Lung microvascular endothelial cell (primary cell): ENCODE data around the gene CITED1. TPM values are rescaled to one million over a fixed set of nuclear protein-coding genes. Genes with fewer than 3 reads are reported as not detected.
"Not testable (repeated sequence)": the region's sequence is repeated elsewhere in the genome, so short reads cannot be mapped to it uniquely, and the experiment has no call there.

Experiments used
- DNase-seq, 2 donors: peaks; one replicate each; pipeline versions ENCODE4 v3.0.0 to v3.0.0-alpha.2; 2010; ENCODE audit warnings: low read depth in 2 of 2
- total RNA-seq: library from RNA; depleted of rRNA; stranded (reverse); fragments of >200 nt; gene quantifications from 2 replicates; pipeline ENCODE4 v1.2.1, GENCODE V29; 2014

Gene CITED1, protein sequence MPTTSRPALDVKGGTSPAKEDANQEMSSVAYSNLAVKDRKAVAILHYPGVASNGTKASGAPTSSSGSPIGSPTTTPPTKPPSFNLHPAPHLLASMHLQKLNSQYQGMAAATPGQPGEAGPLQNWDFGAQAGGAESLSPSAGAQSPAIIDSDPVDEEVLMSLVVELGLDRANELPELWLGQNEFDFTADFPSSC
- under 0.01 TPM in 1 of 2 replicates, not detected in the other for total RNA-seq

DNA sequence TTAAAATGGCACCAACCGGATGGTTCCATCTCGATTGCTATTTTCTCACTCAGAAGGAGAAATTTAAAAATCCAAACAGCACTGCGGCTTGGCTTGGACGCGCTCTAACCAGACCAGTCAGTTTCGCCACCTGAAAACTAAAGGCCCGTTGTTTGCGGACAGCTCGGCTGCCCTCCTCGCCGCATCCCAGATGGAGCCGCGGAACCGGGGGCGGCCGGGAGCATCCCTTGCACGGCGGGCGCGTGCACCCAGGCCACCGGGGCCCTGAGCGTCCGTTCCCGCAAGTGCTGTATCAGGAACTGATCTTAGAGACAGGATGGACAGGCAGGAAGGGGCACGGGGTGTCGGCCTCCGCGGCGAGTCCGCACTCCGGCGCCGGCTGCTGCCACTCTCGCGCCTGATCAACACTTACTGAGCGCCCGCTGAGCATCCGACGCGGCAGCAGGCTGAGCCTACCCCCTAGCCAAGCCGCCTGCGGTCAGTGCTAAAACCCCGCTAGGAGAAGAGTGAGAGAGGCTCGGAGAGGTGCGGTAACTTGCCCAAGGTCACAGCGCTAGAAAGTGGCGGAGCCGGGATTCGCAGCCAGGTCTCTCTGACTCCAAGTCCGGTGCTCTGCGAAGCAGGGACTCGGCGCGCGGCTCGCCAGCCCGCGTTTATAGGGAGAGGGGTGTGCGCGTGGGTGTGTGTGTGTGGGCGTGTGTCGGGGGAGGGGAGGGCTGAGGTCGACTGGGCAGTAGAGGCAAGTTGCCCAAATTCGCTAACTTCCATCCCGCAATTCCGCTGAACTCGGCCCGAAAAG lies at the start of gene CITED1:
TSS of gene CITED1 (minus strand) at position 629 of the 799 bp plus-strand sequence. CDS start 3,045 bp downstream, outside the sequence.
- DNase-seq, result peak in 1 of 2 donors; percentile 8

DNA sequence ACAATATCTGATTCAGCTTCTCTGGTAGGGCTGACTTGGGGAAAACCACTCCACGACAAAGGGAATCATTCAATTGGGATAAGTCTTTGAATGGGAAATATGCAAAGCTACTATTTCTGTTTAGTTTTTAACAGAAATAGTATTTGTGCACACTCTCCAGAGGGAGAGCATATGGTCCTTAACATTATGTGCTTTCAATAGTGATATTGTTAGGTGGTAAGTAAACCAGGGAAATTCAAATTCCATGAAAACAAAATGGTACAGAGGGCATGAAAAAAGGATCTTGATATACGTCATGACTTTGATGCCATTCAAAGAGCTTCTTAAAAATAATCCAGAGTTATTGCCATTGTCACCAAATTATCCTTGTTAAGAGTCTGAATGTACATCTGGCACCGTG lies 47.1 kb upstream of the CITED1 start:
- no peak for DNase-seq

DNA sequence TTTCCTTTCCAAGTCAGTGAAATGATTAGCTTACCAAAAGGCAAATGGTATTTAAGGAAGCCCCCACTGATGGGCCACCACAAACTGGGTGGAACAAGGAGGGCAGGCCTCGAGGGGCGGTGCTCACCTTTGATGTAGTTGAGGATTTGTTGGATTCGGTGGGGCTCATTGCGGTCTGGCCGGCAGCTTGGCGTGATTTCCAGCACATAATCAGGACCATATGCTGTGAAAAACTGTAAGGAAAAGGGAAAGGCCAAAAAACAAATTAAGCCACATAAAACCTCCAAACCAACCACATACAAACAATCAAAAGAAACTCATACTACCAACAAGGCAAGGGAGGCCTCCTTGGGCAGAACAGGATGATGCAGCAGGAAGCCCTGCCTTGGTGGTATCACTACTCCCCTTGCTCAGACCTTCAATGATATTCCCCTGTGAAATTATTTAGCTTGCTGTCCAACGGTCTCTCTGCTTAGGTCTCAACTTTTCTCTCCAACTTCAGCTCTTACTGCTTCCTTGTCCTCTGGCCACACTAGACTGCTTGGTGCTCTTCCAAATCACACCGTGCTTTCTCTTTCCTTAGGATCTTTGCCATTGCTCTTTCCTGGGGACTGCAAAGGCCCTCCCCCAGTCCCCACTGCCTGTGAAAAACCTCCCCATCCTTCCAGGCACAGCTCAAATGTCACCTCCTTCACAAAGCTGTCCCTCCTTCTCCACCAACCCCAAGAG lies 46.1 kb upstream of the CITED1 start:
- DNase-seq, result no peak

DNA sequence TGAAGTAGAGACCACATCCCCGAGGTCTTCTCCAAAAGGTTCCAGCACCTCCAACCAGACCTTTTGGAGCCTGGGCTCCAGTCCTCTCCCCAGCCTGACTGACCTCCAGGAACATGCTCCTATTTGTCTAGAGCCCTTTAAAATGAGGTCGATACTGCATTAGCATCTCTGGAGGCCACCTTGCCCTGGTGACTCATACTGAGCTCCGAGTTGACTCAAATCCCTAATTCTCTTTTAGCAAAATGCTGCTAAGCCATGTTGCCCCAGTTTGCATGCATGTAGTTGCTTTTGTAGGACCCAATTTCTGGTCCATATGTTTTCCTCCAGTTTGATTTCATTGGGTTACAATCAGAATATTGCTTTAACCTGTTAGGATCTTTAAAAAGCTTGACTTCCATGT lies 43.5 kb upstream of the CITED1 start:
- no peak for DNase-seq

DNA sequence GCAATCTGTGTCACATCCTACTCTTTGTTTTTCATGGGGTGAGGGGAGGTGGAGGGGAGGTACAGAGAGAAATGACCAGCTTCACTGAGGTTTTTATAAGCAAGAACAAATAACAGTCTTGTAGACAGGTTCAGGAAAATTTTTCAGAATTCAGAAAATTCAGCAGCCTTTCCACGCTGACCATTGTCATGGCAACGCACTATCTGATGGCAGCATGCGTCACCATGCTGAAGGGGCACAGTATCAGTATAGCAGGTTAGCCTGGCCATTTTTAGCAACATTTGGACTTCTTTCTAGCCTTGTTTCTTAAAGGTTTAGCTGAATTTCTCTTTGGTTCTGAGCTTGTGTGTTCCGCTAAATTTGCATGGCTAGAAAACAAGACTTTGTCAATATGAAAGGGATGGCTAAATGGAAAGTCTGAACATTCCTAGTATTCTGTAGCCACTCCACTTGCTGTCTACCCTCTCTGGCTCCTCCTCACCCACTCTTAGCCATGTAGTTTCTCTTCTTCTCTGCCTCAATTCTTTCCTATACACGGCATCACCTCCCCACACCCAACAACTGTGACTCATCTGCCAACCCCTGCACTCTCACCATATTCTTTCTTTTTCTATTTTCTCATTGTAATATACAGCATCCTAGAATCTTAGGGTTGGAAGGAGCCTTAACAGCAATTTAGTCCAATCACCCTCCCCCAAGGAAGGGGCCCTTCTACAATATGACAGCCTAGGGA lies 42.7 kb upstream of the CITED1 start:
- DNase-seq, result no peak

DNA sequence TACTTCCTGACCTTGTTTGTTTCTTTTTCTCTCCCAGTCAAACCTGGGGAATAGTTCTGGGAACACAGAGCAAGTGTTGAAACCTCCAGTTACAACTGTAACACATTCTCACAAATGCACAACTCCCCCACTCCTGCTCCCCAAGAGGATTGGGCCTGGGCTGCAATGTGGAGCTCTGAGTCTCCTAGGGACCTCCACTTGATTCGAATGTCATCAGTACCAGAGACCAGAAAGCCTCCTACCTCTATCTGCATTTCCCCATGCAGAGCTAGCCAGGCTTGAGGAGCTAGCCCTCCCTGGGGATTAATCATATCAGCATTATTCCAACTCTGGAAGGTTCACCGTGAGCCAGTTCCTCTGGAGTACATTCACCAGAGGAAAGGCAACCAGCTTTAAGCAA lies 41.7 kb upstream of the CITED1 start:
- no peak for DNase-seq

DNA sequence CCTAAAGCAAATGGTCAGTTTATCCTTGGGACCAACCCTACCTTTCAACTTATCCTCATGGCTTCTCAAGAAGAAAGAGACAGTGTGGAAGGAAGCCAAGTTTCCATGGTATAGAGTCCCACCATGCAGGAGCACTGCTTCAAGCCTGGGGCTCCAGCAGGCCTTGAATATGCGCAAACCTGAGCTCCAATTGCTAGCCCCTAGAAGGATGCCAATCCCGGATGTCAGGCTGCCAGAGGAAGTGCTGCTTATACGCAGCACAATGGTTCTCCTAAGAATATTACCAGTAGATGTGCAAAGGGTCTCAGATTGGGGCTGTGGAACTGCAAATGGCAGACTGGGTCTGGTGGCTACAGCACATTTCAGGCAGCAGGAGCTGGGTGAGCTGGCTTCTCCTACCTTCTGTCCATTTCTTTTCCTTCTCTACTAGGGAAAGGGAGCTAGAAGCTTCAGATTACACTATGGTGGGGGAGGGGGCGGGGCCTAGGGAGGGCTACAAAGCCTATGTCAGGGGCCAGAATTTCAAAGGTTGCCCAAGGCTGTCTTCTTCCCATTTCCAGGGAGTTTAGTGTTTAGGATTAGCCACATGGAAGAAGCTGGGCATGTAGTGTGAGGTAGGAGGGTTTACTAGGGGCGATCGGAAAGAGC lies 40.7 kb upstream of the CITED1 start:
- DNase-seq, result no peak

DNA sequence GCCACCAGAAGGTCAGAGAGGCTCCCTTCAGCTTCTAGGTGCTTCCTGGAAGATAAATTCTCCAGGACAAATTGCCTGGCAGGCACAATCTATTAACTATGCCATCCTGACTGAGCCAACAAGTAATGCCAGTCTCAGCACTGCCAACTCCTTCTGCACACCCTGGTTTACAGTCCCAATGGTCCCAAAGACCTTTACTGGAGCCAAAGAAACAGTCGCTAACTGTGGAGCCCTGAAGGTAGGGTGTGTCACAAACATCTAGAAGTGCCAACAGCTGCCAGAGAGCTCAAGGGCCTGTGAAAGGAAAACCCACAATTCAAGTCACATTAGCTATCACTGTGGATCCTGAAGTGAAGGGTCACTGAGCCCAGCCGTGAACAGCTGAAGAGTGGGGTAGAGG lies 34.9 kb upstream of the CITED1 start:
- DNase-seq, result no peak

DNA sequence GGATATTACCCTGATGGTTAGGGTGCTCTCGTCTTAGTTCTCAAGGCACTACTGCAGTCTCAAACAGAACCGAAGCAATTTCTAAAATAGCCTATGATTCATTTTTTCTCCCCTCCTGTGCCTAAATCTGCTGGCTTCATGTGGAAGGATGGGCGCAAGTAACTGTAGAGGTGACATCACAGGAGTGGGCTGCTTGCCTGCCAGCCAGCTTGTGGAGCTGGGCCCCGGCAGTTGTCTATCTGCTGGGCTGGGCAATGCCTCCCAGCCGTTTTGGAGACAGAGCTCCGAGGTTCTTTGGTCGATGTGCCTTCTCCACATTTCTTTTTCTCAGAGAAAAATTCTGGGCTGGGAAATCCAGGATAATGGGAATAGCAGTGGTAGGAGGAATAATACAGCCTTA lies 34.3 kb upstream of the CITED1 start:
- no peak for DNase-seq

DNA sequence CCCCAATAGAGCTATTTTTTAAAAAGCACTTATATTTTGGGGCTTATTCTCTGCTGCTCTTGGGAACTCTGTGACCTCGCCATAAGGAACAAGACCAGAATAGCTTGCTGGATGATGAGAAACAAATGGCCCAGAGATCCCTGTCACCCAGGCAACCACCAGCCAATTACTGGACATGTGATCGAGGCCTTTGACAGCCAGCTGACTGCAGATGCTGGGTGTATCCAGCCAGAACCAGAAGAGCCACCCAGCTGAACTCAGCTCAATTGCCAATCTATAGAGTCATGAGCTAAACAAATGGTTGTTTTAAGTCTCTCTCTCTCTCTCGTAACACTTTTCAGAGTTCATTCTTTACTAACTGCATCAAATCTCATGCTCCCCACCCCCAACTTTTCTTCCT lies 24.4 kb upstream of the CITED1 start:
- no peak for DNase-seq

DNA sequence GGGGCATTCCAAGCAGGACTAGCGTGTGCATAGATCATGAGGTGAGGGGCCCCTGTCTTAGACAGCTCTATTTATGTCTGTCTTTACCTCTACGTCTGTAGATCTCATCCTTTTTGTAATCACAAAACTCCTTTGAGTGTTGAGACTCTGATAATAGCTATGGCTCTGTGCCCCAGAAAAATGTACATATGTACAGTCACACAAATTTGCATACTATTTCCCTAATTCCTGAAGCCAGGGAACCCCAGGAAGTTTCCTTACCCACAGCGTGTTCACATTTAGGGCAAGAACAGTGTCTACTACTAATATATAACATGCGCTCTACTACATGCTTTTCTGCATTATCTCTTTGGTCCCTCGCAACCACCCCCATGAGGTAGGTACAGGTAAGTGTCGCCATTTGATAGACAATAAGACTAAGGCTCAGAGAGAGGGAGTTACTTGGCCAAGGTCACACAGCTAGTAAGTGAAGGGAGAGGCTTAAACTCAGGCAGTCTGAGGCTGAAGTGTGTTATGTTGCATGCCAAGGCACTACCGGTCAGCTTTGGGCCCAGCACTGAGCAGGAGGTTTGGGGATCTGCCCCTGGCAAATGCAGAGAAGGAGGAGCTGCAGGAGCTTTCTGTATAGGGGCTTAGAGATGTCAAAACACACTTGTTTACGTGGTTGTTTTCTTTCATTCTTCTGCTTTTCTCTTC lies 21.0 kb upstream of the CITED1 start:
- DNase-seq, result no peak

DNA sequence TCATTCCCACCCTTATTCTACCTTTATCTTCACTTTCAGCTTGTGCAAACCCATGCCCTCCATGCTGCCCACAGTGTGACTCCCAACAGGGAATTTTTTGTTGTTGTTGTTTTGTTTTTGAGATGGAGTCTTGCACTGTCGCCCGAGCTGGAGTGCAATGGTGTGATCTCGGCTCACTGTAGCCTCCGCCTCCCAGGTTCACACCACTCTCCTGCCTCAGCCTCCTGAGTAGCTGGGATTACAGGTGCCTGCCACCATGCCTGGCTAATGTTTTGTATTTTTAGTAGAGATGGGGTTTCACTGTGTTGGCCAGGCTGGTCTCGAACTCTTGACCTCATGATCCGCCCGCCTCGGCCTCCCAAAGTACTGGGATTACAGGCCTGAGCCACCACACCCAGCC lies 13.9 kb upstream of the CITED1 start:
- not testable (repeated sequence) for DNase-seq

DNA sequence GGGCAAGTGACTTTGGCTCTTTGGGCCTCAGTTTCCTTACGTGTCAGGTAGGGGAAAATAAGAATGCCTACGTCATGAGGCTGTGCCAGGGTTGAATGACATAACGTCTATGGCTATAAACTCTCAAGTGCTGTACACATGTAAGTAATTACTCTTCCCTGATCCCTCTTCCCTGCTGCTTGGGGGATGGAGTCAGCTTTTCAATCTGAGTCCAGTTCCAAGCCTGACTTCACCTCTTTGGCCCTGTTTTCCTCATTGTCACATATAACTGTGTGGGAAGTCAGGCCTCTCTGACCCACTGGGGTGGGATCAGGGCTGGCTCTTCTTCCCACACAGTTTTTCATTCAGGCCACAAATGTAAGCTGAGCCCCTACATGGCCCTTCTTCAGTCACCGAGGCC lies 11.4 kb upstream of the CITED1 start:
- no peak for DNase-seq

DNA sequence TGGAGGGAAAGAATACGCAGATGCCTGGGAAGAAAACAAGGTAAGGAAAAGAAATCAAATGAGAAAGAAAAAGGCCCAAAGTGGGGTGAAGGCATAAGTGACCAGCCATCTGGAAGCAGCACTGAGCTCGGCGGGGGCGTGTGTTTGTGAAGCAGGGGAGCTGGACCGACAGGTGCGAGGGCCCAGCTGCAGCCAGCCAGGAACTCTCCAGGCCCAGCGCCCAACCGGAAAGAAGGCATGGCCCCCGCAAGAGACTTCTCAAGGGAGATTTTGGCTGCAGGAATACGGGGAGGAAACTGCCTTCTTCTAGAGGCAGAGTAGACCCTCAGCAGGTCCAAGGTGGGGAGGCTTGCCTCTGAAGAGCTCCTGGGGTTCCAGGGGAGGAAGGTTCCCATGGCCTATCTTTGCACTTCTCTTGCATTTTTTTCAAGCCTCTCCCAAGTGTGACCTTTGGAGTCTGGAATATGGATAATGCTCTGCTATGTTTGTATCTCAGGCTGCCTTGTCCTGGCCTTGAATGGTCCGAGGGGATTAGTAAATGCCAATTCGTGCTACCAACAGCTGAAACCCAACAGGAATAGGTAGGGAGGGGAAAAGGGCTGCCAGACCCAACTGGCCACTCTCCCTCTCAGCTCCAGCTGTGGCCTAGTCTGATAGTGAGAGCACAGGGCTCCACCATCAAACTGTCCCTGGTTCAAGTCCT lies 10.8 kb upstream of the CITED1 start:
- no peak for DNase-seq

DNA sequence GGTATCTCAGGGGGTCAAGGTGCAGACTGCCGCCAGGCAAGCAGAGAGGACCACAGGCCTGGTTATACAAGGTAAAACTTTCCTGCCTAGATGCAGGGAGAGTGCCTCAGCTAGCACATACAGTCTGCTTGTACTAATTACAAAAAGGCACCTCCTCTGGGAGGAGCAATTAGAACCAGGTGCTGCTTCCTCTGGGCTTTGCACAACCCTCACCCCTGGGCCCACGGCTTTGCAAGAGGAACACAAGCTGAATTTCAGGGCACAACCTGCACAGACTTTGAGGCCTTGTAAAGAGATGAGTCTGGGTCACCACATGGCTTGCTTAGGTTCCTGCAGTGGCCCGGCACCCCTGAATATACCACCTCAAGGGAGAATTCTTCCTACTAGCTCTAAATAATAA lies 9.2 kb upstream of the CITED1 start:
- no peak for DNase-seq

DNA sequence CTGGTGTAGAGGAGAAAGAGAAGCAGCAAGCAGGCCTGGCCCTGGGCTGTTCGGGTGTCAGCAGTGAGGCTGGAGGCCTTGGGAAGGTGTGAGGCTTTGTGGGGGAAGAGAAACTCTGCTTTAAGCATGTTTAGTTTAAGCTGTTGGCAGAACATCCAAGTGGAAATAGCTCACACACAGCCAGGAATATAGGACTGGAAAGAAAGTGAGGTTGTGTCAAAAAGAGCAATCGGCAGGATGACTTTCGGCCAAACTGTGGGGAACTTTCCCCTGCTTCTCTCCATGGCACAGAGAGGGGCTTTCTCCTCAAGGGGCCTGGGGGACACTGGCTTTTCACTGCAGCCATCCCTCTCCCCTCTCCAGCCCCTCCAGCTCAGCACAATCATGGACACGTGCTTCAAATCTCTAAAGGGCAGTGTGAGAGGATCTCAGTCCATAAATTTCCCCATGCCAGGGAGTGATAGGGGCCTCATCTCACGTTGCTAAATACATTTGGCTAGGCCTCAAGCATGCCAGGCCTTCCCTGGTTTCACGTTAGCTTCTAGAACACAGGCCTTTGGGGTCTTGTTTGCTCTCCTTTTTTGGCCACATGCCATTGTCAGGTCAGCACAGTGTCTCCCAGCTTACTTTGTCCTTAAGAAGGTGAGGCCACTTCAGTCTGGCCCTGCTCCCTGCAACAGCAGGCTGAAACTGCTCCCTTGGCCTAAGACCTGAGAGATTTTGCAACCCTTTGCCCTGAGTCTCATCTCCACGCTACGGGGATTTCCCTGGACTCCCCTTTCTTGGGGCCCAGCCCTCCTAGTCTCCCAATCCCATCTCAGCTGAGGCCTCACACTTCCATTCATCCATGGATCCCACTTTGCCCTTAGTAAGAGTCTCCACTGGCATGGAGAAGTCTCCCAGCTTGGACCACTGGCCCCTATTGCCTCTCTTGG lies 8.3 kb upstream of the CITED1 start:
- DNase-seq, result no peak

DNA sequence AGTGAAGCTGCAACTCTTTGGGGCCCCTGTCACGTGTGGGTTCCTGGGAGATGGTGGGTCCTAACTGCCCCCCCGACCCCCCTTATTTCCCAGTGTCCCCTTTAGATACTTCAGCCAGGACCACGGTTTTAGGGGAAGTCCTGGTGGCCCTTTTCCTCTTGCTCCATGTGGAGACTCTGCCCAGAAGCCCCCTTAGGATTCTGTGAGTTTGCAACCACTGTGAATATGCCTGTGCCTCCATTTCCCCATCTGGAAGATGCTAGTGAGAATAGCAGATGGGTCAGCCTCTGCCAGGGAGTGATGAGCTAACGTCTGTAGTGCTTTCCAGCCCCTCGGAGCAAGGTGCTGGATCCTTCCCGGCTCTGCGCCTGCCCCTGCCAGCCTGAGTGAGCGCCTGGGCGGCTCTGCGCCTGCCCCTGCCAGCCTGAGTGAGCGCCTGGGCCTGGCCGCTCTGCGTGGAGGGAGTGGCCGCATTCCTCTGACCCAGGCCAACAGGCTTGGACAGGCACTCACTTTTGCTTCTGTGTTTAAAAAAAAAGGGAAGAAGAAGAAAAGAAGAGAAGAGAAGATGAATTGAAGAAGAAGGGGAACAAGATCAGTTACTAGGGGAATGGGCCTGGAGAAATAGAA lies 6.7 kb upstream of the CITED1 start:
- no peak for DNase-seq

DNA sequence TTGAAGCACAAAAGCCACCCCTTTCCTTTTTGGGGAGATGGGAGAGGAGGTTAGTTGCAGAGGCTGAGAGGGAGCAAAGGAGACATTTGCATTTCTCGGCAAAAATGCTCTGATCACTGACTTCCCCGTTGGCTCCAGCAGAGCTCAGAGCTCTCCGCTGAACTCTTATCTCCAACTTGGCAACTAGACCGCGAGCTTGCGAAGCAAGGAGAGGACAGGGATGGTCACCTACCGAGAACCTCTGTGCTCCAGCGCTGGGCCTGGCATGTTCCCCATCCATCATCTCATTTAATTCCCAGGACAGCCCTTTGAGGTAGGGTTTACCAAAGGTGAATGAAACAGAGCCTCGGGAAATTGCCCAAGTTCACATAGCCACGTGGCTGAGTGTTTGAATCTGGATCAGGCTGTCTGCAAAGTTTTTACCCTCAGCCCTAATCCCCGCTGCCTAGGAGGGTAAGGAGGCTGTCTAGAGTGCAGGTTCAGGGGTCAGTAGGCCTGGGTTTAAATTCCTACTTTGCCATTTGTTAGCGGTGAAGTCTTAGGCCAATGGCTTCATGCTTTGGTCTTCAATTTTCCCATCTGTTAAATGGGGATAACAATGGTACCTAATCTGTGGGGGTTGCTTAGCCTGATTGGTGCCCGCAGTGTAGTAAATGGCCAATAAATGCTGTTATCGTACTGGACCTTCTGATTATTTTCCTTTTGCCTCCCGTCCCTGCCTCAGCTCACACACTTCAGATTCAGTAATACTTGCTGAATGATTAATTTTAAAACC lies 3.8 kb upstream of the CITED1 start:
- no peak for DNase-seq
